IPS-18c (cell line): ENCODE results near the gene EIF4G1.
"Not testable (repeated sequence)": the region's sequence is repeated elsewhere in the genome, so short reads cannot be mapped to it uniquely, and the experiment has no call there.

Experiments
- H3K4me3 ChIP-seq: 2 replicates; pipeline ENCODE4 v1.7.0; 2013; ENCODE audit warnings: low read depth, mild to moderate bottlenecking, low read length, moderate library complexity; ENCODE audit not compliant: insufficient read depth
- H3K9me3 ChIP-seq: one replicate; pipeline ENCODE4 v1.6.1; 2013; ENCODE audit warnings: mild to moderate bottlenecking, low read length, moderate library complexity; ENCODE audit not compliant: control insufficient read depth, insufficient read depth

EIF4G1 gene

DNA sequence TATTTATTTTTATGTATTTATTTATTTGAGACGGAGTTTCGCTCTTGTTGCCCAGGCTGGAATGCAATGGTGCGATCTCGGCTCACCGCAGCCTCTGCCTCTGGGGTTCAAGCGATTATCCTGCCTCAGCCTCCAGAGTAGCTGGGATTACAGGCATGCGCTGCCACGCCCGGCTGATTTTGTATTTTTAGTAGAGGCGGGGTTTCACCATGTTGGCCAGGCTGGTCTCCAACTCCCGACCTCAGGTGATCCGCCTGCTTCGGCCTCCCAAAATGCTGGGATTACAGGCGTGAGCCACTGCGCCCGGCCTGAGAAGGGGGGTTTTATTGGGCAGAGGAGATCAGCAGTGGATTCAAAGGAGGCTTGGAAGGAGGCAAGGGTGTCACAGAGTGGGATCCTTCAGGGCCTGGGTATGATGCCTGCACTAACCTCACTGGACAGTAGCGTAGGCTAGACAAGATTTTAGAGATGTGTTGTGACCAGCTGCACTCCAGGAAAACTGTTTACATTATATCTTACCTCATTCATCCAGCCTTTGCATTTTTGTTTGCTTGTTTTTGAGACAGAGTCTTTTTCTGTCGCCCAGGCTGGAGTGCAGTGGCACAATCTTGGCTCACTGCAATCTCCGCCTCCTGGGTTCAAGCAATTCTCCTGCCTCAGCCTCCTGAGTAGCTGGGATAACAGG is 25.2 kb downstream of the EIF4G1 start:
- not testable (repeated sequence) for H3K4me3 ChIP-seq, H3K9me3 ChIP-seq

DNA sequence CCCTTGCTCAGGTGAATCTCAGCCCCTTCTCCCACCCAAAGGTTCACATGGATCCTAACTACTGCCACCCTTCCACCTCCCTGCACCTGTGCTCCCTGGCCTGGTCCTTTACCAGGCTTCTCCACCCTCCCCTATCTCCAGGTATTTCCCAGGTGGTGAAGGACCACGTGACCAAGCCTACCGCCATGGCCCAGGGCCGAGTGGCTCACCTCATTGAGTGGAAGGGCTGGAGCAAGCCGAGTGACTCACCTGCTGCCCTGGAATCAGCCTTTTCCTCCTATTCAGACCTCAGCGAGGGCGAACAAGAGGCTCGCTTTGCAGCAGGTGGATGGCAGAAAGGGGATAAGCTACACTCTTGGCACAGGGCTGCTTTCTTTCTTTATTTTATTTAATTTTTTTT is 27.5 kb downstream of the EIF4G1 start:
- Histone ChIP-seq H3K4me3 (no peak overlapping the region), H3K9me3 (no peaks in the 10 kb centered on the region)

DNA sequence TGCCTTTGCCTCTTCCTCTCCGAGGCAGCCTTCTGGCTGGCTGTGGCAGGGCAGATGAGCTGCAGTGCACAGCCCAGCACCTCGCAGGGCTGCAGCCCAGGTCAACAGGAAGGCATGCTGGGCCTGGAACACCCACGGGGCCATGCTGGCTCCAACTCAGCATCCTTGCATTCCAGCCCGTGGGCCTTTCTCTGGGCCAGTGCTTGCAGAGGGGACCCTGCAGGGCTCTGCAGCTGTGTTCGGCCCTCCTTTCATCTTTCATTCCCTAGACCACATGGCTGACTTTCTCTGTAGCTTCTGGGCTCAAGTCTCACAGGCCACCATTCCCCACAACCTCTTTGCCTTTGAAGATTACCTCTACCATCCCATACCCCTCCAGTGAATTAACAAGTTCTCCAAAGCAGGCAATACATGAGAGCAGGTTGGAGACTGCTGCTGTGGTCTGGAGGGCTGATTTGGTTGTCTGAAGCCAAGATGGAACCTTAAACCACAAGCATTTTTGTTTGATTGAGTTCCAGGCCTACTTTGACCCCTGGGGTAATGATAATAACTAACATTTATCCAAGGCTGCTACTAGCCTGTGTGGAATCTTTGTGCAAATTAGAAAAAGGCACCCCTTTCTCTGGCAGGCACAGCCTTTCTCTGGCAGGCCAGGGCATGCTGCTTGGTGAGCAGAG is 28.9 kb downstream of the EIF4G1 start:
- no peaks in the 10 kb centered on the region for H3K9me3 ChIP-seq

DNA sequence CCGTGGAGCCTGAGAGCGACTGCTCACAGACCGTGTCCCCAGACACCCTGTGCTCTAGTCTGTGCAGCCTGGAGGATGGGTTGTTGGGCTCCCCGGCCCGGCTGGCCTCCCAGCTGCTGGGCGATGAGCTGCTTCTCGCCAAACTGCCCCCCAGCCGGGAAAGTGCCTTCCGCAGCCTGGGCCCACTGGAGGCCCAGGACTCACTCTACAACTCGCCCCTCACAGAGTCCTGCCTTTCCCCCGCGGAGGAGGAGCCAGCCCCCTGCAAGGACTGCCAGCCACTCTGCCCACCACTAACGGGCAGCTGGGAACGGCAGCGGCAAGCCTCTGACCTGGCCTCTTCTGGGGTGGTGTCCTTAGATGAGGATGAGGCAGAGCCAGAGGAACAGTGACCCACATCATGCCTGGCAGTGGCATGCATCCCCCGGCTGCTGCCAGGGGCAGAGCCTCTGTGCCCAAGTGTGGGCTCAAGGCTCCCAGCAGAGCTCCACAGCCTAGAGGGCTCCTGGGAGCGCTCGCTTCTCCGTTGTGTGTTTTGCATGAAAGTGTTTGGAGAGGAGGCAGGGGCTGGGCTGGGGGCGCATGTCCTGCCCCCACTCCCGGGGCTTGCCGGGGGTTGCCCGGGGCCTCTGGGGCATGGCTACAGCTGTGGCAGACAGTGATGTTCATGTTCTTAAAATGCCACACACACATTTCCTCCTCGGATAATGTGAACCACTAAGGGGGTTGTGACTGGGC is 30.3 kb downstream of the EIF4G1 start:
- no peak overlapping the region; the same call in 1 of the 2 replicates for H3K4me3 ChIP-seq
- no peaks in the 10 kb centered on the region for H3K9me3 ChIP-seq

More for the DNA sequence above, 28.9 kb downstream of the EIF4G1 start:
- no peak overlapping the region for H3K4me3 ChIP-seq

DNA sequence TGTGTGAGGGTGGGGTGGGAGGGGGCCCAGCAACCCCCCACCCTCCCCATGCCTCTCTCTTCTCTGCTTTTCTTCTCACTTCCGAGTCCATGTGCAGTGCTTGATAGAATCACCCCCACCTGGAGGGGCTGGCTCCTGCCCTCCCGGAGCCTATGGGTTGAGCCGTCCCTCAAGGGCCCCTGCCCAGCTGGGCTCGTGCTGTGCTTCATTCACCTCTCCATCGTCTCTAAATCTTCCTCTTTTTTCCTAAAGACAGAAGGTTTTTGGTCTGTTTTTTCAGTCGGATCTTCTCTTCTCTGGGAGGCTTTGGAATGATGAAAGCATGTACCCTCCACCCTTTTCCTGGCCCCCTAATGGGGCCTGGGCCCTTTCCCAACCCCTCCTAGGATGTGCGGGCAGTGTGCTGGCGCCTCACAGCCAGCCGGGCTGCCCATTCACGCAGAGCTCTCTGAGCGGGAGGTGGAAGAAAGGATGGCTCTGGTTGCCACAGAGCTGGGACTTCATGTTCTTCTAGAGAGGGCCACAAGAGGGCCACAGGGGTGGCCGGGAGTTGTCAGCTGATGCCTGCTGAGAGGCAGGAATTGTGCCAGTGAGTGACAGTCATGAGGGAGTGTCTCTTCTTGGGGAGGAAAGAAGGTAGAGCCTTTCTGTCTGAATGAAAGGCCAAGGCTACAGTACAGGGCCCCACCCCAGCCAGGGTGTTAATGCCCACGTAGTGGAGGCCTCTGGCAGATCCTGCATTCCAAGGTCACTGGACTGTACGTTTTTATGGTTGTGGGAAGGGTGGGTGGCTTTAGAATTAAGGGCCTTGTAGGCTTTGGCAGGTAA is 31.1 kb downstream of the EIF4G1 start:
- Histone ChIP-seq H3K4me3 (no peak overlapping the region), H3K9me3 (no peaks in the 10 kb centered on the region)

DNA sequence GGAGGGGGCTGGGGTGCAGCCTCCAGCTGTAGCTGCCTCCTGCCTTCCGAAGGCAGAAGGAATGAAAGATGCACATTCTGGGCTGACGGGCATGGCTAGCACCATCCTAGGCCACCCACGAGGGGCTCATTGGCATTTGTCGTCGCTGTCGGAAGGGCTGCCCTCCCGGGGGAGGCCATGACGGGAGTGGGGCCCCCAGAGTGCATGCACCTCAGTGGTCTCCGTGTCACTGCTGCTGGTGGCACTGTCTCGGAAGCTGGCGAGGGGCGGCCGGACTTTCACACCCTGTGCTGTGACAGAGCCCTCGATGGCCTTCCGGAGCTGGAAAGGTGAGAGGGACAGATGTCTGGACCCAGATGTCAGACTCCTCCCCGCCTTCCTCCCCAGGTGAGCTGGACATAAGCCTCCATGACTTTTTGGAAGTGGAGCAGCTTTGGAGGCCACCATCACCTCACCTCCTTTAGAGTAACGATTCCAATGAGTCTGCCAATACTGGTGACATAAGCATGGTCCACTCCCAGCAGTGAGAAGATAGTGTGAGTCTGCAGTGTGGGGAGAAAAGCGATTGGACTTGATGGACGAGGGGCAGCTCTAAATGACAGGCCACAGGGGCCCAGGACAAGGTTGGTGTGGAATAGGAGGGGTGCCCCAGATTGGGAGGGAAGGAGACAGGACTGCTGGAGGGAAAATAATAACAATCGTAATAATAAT is 32.2 kb downstream of the EIF4G1 start:
- Histone ChIP-seq H3K4me3 (no peak overlapping the region), H3K9me3 (no peaks in the 10 kb centered on the region)

DNA sequence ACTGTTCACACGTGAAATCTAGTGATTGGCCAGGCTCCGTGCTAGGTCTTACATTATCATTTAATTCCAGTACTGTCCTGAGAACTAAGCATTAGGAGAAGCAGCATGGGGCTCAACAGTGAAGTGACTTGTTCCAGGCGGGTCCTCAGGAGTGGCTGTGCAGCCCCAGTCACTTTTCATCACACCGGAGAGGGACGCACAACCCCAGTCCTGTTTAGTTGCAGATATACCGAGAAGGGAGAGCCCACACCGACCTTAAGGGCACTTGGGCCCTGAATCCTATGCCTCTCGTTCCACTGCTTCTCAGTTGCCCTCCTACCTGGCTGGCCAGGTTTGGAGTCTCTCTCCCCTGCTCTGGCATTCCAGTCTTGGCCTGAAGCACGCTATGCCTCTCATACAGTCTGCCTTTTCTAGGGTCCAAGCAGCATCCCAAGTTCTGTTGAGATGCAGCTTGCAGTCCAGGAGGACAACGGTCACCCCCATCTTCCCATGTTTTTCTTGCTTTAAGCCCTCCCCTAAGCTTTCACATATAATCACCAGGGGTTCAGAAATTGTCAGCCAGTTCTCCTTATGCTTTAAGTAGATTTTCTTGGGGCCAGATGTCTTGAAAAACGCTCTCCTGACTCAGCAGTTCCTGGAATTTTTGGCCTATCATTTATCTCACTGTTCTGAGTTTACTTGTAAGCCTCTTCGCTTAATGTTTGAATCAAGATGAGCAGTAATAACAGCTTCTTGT is 33.1 kb downstream of the EIF4G1 start:
- no peaks in the 10 kb centered on the region for H3K9me3 ChIP-seq

DNA sequence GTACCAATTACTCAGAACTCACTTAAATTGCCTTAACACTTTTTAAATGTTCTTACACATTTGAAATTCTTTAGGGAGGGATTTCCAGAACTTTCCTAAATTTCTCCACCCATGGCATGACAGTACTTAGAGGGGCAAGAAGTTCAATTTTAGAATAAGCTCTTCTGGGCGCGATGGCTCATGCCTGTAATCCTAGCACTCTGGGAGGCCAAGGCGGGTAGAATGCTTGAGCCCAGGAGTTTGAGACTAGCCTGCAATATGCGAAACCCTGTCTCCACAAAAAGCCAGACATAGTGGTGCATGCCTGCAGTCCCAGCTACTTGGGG is 33.6 kb downstream of the EIF4G1 start:
- Histone ChIP-seq H3K4me3 (no peak overlapping the region), H3K9me3 (no peaks in the 10 kb centered on the region)

More for the DNA sequence above, 33.1 kb downstream of the EIF4G1 start:
- H3K4me3 ChIP-seq, result no peak overlapping the region

DNA sequence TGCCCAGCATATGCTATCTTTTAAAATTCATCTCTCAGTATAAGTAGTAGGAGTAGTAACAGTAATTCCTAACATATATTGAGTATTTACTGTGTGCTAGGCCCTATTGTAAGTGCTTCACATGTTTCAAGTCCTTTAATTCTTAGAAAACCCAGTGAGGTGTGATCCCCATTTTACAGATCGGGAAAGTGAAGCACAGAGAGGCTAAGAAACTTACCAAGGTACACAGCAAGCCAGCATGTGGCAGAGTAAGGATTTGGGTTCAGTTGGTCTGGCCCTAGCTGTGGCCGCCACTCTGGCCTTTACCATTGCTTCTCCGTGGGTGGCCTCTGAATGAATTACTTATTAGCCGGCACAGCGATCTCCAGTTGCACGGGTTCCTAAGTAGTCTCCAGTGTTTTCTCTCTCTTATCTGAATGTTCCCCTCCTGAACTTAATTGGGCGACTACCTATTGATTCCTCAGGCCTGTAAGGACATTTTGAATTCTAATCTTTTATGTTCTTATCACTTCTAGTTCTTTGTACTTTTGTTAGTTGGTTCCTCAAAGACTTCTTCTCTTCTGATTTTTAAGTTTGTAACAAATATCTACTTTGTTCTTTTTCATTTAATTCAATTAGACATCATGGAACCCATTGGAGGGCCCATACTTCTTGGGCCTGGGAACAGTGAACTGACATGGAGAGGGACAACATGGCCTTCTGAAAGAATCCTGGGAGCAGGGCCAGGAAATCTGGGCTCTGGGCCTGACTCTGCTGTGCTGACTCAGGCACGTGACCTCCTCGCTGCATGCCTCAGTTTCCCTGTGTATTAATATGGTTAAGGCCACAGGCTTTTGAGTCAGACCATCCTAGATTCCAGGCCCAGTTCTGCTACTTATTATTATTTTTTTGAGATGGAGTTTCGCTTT is 35.4 kb downstream of the EIF4G1 start:
- H3K9me3 ChIP-seq, result no peaks in the 10 kb centered on the region
- no peak overlapping the region for H3K4me3 ChIP-seq

DNA sequence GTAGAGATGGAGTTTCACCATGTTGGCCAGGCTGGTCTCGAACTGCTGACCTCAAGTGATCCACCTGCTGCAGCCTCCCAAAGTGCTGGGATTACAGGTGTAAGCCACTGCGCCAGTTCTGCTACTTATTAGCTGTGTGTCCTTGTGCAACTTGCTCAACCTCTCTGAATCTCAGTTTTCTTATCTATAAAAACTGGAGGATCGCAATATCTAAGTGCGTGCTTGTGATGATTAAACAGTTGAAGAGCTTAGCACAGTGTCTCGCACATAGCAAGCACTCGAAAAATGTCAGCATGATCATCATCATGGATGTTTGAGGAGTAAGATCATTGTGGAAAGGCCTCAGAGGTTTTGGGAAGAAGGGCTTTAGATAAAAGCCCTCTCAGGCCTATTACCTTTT is 36.2 kb downstream of the EIF4G1 start:
- H3K4me3 ChIP-seq, result no peak overlapping the region
- H3K9me3 ChIP-seq, result no peaks in the 10 kb centered on the region

DNA sequence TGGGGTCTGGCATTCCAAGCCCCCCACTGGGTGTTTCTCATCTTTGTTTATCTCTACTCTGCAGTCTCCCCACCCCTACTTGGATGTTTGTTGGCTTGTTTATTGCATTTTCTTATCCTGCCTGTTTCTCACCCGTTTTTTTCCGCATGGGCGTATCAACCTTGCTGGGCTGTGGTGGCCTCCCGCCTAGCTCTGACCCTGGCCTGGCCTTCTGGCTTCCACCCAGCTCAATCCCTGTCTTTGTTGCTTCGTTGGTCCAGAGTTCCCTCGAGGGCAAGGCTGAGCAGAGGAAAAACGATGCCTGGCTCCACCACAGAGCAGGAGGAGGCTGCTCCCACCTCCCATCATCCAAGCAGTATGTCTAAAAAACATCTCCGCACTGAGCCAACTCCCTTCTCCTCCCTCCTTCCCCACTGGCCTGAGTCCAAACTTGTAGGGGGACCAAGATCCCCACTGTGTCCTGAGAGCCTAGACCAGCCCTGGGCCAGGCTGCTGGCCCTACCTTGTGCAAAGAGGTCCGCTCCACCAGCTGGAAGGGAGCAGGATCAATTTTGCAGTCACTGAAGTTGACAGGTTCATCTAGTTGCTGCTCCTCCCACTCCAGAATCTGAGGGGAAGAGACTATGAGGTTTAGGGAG is 37.2 kb downstream of the EIF4G1 start:
- Histone ChIP-seq H3K4me3 (no peak overlapping the region), H3K9me3 (no peaks in the 10 kb centered on the region)

DNA sequence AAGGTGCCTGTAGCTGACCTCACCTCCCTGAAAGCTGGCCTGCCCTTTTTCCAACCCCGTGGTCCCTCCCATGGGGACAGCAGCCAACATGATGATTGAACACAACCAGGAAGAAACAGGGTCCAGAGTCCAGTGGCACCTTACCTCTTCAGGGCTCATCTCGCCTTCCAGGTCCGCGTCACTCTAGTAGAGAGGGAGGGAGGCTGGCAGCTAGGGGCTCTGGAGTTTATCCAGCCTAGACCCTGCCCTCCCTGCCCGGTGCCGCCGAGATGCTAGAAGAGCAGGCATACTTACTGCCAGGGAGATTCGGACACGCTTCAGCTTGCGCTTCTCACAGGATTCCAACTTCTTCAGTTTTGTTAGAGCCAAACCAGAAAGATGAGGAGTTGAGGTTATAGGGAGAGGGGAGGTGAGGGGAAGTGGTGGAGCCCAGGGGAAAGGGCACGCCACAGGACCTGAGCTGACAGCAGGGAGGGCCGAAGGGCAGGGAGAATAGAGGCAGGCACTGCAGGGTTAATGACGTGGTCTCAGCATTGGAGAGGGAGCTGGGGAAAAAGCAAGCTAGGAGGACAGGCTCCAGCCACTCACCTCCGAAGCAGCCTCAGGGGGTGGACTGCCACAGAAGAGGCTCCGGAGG is 37.9 kb downstream of the EIF4G1 start:
- H3K4me3 ChIP-seq, result no peak overlapping the region
- H3K9me3 ChIP-seq, result no peaks in the 10 kb centered on the region

DNA sequence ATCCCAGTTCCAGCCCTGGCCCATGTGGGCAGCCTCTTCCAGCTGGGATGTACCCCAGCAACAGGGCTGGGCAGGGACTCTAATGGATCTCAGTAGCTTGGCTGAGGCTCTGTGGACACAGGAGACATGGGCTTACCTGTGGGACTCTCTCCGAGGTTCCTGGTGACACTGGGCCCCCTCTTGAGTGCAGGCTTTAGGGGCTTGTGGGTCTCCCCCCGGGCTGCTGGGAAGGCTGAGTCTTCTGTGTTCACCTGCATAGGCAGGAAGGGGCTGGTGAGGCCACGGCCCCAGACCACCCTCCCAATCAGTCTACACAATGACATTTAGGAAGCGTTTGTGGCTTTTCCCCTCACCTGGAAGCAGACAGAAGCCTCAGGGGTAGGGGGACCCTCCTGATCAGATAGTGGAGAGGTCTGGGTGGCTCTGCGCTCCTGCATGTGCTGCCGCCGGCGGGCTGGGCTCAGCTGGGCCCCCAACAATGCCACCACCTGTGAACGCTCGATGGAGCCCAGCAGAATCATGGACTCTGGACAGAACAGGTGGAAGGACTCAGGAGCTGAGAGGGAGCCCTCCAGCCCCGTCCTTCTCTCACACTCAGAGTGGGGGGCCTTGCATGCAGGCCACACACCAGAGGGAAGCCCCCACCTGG is 38.6 kb downstream of the EIF4G1 start:
- Histone ChIP-seq H3K9me3 (no peaks in the 10 kb centered on the region), H3K4me3 (no peak overlapping the region)

DNA sequence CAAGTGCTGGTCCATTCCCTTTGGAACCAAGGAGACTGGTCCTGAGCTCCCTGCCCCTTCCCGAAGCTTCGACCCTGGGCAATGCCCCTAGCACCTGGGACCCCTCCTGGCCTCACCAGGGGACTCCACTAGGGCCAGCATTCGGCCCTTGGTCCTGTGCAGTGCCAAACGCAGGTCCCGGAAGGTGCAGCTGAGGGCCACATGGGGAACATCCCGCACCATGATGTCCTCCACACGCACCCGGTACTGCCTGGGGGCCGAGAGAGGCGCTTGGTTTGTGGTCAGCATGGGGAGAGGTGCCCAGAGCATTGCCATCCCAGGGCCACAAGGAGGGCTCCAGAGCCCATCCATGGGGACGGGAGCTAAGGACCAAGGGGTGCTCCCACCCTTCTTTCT is 39.1 kb downstream of the EIF4G1 start:
- Histone ChIP-seq H3K9me3 (no peaks in the 10 kb centered on the region), H3K4me3 (no peak overlapping the region)
